Transverse colon (tissue), 4 donors: ENCODE data around the gene GRM7.

Experiments
- CTCF ChIP-seq, 5 experiments: fragments of 200-600 bp in 3 of 5; fragments of 450-650 bp in 2 of 5; sonication (generic) in 3 of 5; IDR thresholded peaks; 1 replicate in 2 of 5; 2 replicates in 3 of 5; pipeline ENCODE4 v1.5.1; 2016 to 2017; ENCODE audit warnings: antibody characterized with exemption in 5 of 5, inconsistent platforms in 3 of 5, mild to moderate bottlenecking in 2 of 5, moderate library complexity in 1 of 5
- EP300 ChIP-seq: sonication (generic); formaldehyde crosslinking; IDR thresholded peaks from one replicate; pipeline ENCODE4 v1.6.1; 2017; ENCODE audit warnings: antibody characterized with exemption, low read depth
- POLR2A ChIP-seq: fragments of 450-650 bp; IDR thresholded peaks from one replicate; pipeline ENCODE4 v1.6.1; 2016; ENCODE audit warnings: antibody characterized with exemption, mild to moderate bottlenecking, moderate library complexity
- POLR2AphosphoS5 ChIP-seq, 3 donors: sonication (generic); formaldehyde crosslinking; IDR thresholded peaks; one replicate each; pipeline ENCODE4 v1.6.1; 2016; ENCODE audit warnings: antibody characterized with exemption in 3 of 3

- TF ChIP-seq CTCF (IDR thresholded peaks at IDR 0.05) (no peak), POLR2AphosphoS5 (IDR thresholded peaks at IDR 0.05) (no peak), POLR2A (no peak), EP300 (no peak)
These were observed 201.8 kb downstream of the GRM7 start for GRCh38 chr3:7062714-7063113.
